Adrenal gland (tissue), 5 donors: ENCODE data around the gene OTUB2.

Source experiments
- CTCF ChIP-seq, 6 experiments: fragments of 450-650 bp in 4 of 6; fragments of 200-600 bp in 2 of 6; sonication (generic) in 1 of 6; IDR thresholded peaks; 1 replicate in 5 of 6; 2 replicates in 1 of 6; pipeline versions ENCODE4 v1.5.1 to v1.8.0; 2016 to 2021; ENCODE audit warnings: antibody characterized with exemption in 6 of 6, mild to moderate bottlenecking in 2 of 6, moderate library complexity in 1 of 6
- POLR2A ChIP-seq, 2 donors: fragments of 450-650 bp; IDR thresholded peaks; one replicate each; pipeline ENCODE4 v1.6.1; 2017; ENCODE audit warnings: antibody characterized with exemption in 2 of 2, mild to moderate bottlenecking in 2 of 2, moderate library complexity in 1 of 2
- donor health status: DM: no; HTN: no; CAD: no.

DNA sequence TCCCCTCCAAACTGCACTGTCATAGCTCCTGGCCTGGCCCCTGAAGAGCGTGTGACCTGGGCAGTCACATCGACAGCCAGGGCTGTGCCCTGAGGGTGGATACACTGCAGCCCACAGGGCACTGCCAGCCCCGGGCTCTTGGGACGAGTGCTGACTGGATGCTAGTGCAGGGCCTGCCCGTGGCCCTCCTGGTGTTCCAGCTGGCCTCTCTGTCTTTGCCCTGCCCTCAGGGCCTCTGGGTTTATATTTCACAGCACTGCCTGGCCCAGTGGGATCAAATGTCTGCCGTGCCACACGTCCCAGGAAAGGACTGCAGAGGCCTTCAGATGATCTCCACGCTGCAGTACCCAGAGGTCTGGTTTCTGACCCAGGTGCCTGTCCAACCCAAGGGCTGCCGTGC lies 39.2 kb upstream of the OTUB2 start:
- TF ChIP-seq POLR2A (IDR thresholded peaks at IDR 0.05) (no peak), CTCF (IDR thresholded peaks at IDR 0.05) (no peak)
